ENCODE measurements around the gene KAZALD1. TPM values are rescaled to one million over a fixed set of nuclear protein-coding genes. Genes with fewer than 3 reads are reported as not detected.
A peak's percentile ranks its signal among the peaks of the same experiment; 100 is the strongest.

The KAZALD1 gene, protein sequence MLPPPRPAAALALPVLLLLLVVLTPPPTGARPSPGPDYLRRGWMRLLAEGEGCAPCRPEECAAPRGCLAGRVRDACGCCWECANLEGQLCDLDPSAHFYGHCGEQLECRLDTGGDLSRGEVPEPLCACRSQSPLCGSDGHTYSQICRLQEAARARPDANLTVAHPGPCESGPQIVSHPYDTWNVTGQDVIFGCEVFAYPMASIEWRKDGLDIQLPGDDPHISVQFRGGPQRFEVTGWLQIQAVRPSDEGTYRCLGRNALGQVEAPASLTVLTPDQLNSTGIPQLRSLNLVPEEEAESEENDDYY
- 10 to 100 TPM in 2 of 3 donors, 1 to 10 TPM in 1; 9.5 to 11.0 (median 10.0) TPM for polyA plus RNA-seq (ENCODE audit: insufficient read length in 3 of 3)

DNA sequence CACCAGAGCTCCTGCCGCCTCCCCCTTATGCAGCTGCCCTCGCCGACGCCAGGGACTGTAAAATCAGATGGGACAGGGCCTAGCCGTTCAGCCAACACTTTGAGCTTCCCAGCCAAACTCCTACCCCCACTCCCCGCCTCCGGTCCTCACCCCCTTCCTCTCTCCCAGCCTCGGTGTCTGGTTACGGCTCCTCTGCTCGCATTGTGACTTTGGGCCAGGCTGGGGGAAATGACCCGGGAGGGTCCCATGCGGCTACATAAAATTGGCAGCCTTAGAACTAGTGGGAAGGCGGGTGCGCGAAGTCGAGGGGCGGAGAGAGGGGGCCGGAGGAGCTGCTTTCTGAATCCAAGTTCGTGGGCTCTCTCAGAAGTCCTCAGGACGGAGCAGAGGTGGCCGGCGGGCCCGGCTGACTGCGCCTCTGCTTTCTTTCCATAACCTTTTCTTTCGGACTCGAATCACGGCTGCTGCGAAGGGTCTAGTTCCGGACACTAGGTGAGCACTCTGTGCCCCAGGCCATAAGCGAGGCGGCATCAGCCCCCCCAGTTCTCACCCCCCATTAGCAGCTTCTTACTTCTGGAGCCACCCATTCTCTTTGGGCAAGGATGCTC lies at the start of gene KAZALD1:
KAZALD1 (plus strand) TSS at position 366 of the 608 bp plus-strand sequence. CDS start 604 bp downstream, outside the sequence.
- peak in 1 of 3 donors; percentile 78 for DNase-seq (ENCODE audit: low read depth in 3 of 3, low spot score in 2 of 3)

DNA sequence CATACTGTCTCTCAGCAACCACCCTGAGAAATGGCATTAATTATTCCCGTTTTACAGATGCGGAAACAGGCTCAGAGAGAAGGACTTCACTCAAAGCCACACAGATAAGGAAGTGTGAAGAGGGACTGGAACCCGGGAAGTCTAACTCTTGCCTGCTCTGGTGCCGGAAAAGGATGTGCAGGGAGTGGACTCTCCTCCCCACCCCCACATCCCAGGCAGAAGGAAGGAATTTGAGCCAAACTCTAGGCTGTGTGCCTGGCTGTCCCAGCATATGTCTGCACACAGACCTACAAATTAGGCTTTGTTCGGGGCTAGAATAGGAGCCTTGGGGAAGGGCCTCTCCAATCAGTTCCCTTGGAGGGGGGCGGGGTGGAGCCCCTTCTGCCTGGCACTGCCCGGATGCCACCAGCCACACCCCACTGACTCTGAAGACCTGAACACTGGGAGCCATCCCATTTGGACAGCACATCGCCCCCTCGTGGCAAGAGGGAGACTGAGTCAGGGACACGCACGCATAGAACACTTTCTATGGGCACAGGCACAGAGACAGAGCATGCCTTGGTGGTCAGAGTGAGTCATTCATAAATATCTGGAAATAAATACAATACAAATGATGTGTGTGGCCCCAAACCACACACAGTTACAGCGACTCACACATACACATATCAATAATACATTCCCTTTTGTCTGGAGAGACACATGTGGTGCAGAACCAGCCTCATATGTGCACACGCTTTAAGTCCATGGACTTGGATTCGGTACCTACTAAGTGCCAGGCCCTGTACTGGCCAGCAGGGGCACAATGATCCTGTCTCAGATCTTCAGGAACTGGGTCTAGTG lies 49.0 kb upstream of the KAZALD1 start:
- peak in 1 of 3 donors; percentile 79 for DNase-seq (ENCODE audit: low read depth in 3 of 3, low spot score in 2 of 3)

DNA sequence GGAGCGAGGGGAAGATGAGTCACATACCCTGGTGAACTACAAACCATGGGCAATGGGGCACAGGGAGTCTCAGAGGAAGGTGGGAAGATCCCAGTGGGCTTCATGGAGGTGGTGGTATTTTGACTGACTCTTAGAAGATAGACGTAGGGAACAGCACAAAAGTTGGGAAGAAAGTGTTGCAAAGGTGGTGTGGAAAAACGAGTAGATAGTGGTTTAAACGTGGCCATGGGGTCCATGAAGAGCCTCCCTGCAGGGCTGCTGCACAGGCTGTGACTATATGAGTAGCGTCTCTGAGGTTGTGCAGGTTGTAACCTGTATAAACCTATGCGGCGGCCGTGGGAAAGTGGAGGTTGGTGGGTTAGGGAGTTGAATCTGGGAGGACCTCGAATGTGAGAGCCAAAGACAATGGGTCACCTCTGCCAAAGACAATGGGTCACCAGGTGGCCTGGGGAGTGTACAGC lies 48.4 kb upstream of the KAZALD1 start:
- DNase-seq (ENCODE audit: low read depth in 3 of 3, low spot score in 2 of 3): no peak

DNA sequence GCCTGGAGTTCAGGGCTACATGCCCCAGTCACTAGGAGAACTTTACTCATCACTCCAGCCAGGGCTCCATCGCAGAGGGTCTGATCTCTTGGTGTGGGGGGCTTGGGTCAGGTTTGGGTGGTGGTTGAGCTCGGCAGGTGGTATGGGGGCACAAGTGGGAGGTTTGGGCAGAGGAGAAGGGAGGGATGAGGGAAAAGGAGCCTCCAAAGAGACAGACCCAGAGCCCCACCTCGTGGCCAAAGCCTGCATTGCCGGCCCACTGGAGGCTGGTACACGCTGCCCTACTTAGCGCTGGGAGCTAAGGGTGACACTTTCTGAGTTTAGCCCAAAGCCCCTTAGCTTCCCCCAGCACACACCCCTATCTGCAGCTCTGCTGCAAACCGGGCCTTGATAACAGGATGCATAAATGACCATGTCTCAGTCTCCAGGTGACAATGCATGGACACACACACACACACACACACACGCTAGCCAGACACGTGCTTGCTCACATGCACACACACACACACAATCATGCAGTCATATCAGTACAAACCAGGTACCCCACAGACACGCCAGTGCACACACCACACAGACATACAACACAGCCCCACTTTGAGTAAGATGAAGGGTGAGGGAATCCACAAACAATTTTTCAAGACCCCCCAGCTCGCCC lies 47.4 kb upstream of the KAZALD1 start:
- no peak for DNase-seq (ENCODE audit: low read depth in 3 of 3, low spot score in 2 of 3)

DNA sequence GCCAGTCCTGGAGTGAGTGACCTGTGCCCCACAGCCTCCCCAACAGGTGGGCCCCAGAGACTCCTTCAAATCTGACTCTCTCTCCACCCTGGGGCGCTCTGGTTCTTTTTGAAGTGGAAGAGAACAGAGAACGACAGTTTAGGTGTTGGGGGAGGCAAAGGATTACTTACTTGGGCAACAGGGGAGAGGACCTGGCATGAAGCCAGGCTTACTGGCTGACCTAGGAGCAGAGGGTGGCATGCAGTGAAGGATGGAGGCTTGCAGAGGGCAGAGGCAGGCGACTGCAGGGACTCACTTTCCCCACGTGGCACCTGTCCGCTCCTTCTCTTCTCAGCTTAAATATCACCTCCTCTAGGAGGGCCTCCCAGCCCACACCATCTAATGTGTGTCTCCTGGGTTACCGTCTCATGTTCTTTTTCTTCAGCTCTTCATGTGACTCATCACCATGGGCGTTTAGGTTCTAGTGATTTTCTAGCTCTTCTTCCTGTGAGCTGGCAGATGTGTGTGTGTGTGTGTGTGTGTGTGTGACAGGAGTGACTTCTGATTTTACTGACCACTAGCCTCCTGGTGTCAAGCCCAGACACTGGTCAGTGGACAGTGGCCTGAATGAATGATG lies 46.7 kb upstream of the KAZALD1 start:
- DNase-seq (ENCODE audit: low read depth in 3 of 3, low spot score in 2 of 3): no peak

DNA sequence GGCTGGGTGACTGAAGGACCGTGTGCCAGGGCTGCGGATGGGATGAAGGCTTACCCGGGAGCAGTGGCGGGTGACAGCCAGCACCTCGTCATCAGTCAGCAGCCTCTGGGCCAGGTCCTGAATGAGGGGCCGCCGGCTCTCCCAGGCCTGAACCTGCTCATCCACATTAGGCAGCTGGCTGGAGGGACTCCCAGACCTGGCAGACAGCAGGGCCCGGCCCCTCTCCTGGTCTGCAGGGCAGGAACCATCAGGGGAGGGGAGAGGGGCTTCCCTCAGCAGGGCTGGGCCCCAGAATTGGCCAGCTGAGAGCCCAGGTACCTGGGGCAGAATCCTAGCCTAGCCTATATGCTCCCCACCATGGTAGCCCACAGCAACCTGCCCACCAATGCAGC lies 46.2 kb upstream of the KAZALD1 start:
- no peak for DNase-seq (ENCODE audit: low read depth in 3 of 3, low spot score in 2 of 3)

DNA sequence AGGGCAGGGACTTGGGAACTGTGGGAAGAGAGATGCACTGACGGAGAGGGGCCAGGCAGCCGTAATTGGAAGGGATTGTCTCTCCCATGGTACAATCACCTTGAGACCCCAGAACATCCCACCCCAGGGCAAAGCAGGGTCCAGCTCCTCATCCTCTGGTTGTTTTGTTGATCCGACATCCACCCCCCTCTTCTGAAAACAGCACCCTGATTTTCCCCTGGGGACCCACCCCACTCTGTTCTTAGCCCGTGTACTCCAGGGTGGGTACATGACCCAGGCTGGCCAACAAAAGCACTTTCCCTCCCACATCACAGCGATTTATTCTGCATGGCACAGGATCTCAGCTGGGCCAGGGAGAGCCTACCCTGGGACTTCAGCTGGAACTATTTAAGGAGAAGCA lies 45.0 kb upstream of the KAZALD1 start:
- DNase-seq (ENCODE audit: low read depth in 3 of 3, low spot score in 2 of 3): no peak

DNA sequence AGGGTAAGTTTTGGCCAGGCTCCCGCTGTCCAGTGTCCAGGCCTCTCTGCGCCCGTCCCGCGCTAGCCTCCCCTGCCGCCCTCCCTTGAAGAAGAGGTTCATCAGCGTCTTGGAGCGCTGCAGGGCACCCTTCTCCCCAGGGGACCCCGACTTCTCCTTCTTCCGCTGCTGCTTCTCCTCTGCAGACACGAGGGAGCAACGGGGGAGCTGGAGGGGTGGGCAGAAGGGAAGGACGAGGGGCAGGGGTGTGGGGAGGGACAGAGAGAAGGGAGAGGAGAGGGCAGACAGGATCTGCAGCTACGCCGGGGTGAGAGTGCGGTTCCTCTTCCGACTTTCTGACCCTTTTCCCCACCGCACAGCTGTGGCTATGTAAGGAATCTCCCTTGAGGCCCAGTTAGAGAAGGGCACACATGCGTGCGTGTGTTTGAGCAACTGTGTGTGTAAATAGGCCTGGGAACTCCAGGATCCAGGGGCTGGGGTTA lies 43.6 kb upstream of the KAZALD1 start:
- DNase-seq (ENCODE audit: low read depth in 3 of 3, low spot score in 2 of 3): no peak

DNA sequence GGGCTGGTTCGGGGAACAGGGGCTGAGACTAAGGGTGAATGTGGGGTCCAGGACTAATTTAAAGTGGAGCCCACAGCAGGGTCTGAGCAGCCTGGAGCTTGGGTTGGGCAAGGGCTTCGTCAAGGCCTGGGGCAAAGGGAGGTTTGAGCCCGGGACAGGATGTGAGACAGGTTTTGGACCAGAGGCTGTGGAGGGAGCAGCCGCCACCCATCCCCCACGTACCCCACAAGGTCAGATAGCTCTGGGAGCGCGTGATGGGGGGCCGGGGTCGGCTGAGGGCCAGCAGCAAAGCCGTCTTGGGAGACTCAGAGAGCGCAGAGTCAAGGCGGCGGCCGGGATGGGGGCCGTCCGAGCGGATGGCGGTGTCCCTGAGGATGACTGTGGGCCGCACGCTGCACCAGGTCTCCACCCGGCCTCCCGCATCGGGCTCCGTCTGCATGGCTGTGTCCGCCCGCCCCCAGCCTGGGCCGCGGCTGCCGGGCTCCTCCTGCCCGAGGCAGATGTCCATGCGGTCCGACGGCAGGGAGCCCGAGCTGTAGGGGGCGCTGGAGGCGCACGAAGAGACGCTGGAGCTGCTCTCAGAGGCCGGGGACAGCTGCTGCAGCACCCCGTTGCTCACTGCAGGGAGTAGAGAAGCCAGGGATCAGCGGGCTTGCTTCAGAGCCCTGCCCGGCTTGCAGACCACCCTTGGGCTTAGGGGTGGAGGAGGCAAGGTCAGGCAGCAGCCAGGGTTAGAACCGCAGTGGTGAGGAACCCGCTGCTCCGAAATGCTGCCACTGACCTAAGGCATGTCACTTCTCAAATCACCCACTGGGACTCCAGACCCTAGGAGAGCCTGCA lies 43.0 kb upstream of the KAZALD1 start:
- no peak for DNase-seq (ENCODE audit: low read depth in 3 of 3, low spot score in 2 of 3)

DNA sequence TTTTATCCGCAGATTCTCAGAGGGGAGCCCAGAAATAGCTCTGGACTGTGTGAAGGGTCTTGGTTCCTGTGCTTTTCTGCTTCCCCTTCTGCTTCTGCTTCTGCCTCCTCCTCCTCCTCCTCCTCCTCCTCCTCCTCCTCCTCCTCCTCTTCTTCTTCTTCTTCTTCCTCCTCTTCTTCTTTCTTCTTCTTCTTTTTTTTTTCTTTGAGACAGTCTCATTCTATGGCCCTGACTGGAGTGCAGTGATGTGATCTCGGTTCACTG lies 42.4 kb upstream of the KAZALD1 start:
- DNase-seq (ENCODE audit: low read depth in 3 of 3, low spot score in 2 of 3): no peak

DNA sequence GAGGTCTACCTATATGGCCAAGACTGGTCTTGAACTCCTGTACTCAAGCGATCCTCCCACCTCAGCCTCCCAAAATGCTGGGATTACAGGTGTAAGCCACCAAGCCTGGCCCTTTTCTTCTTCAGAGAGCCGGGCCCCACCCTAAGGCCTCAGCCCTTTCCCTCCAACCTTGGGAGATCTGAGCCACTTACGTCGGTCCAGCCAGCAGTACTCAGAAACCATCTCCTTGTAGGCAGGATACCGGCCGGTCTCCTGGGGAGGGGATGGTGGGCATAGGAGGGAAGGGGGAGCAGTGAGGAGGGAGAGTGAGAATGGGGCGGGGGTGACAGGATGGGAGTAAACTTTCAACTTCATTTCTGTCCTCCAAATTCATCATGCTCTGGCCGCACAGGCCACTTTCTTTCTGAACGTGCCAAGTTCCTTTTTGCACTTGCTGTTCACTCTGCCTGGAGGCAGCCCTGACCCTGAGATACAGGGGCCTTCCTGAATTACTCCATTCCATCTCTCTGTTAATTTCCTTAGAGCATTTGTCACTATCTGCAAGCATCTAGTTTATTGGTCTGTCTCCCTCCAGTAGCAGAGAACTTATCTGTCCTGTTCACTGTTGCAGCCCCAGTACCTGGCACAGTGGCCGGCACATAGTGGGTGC lies 41.2 kb upstream of the KAZALD1 start:
- no peak for DNase-seq (ENCODE audit: low read depth in 3 of 3, low spot score in 2 of 3)

DNA sequence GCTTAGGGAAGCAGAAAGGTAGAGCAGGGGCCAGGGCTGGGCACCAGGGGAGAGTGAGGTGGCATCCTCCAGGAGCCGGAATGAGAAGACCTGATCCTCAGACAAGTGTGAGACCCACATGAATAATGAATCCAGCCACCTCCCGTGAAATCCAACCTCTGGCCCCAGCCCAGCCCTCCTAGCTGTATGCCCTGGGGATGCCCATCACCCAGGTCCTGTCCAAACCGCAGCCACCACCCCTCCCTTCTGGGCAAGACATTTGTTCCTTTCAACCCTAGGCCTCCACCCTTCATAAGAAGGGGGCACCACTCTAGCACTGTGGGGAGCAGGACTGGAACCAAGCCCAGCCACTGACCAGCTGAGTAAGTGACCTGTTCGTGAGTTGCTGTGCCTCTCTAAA lies 40.5 kb upstream of the KAZALD1 start:
- no peak for DNase-seq (ENCODE audit: low read depth in 3 of 3, low spot score in 2 of 3)

DNA sequence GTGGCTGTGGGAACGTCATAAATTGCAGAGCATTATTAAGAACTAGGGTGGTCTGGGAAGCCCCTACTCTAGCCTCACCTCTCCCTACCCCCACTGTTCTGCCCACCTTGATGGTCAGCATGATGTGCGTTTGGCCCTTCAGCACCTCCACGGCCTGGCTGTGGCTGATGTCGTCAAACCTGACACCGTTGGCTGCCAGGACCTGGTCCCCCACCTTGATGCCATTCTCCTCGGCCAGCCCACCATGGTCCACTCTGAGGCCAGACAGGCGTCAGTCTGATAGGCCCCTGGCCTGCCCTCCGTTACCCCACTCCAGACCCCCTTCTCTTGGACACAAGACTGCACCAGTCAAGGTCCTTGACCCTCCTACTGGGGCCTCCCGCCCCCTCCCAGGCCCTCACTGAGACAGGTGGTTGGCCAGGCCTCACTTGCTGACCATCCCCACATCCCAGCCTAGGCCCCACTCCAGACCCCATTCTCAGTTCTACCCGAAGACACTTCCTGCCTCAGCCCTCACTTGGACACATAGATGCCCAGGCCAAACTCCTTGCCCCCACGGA lies 40.0 kb upstream of the KAZALD1 start:
- no peak for DNase-seq (ENCODE audit: low read depth in 3 of 3, low spot score in 2 of 3)

DNA sequence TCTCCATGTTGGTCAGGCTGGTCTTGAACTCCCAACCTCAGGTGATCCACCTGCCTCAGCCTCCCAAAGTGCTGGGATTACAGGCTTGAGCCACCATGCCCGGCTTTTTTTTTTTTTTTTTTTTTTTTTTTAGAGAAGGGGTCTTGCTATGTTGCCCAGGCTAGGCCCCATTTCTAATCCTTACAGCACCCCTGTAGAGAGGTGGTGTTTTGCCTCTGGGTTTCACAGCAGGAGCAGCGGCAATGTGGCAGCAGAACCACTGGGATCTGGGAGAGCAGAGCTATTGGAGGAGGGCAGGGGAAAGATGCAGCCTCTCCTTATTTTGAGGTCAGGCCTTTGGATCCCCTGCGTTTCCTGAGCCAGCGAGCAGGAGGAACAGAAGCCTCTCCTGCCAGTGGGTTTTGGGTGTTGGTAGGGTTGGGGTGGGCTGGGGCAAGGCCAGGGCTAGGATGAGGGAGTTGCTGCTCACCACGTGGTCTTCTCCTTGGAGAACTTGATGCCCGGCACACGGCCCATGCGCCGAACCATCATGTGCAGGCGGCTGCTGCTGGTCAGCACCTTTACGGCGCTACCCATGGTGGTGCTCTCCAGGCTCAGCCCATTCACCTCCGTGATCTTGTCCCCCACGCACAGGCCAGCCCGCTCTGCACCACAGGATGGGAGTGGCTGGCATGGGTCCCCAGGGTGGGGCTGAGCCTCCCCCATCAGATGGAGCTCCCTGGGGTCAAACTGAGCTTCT lies 38.7 kb upstream of the KAZALD1 start:
- DNase-seq (ENCODE audit: low read depth in 3 of 3, low spot score in 2 of 3): no peak

DNA sequence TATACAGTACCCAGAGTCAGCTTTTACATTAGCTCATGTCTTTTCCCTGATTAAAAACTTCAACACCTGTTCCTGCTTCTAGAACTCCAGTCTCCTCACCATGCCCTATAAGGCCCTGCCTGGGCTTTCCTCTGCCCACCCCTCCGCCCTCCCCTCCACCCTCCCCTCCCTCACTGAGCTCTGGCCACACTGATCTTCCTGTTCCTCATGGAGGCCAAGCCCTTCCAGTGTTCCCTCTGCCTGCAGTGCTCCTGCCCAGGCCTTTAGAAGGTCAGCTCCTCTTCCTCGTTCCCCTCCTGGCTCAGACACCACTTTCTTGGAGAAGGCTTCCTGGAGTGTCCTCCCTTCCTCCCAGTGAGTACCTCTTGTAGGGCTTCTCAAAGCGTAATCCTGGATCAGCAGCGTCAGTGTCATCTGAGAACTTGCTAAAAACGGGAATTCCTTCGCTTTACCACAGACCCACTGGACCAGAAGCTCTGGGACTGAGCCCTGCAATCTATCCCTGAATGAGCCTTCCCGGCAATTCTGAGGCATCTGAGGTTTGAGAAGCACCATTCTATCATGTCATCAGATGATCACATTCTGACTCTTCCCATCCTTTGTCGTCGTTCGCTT lies 34.6 kb upstream of the KAZALD1 start:
- no peak for DNase-seq (ENCODE audit: low read depth in 3 of 3, low spot score in 2 of 3)

DNA sequence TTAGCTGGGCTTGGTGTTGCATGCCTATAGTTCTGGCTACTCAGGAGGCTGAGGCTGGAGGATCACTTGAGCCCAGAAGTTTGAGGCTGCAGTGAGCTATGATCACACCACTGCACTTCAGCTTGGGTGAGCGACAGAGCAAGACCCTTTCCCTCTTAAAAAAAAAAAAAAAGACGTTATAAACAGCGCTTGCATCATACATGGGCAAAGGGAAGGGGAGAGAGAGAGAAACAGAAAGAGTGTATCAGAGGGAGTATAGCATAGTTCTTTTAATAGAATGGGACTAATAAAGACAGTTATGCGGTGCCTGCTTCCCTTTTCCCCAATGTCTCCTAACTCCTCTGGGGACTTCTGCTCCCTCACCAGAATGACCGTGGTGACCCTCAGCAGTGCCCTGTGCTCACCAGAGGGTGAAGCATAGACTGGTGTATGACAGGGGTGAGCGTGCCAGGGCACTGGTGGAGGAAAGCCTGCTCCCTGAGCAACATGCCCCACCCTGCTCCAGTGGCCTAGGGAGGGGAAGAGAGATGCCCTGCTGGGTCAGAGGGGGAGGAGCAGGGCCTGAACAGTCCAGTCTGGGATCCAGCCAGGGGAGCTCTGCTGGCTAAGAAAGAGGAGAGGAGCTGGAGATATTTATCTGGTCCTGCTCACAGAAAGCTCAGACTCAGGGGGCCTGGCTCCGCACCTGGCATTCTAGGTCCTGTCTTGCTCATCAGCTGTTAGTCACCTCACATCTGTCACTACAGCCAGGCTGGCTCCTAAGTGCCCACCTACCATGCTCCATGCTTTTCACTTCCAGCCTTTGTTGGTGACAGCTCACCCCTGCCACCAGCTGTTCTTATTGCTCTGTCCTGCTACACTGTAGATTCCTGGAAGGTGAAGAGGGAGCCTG lies 33.1 kb upstream of the KAZALD1 start:
- no peak for DNase-seq (ENCODE audit: low read depth in 3 of 3, low spot score in 2 of 3)
